ENCODE measurements around the gene XBP1. TPM values are rescaled to one million over a fixed set of nuclear protein-coding genes. Genes with fewer than 3 reads are reported as not detected.

The XBP1 gene
- total RNA-seq, 4 donors from 2014 or later, result 111 to 166 (median 131) TPM

DNA sequence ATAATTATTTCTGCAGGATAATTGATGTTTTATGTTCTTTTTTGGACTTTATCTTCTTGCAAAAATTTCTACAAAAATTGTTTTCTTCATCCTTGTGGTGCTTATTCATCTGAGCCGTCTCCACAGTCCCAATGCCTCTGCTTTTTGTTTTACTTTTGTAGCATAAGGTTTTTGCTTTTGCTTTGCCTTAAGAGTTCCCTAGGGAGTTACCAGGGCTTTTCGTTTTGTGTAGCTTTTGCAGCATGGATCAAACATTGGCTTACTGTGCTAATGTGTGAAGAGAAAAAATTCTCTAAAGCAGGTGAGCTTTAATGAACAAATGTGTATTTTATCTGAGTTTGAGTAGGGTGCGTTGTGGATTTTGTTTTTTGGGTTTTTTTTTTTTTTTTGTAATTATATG, 11.8 kb downstream of the XBP1 start:
- Histone ChIP-seq H3K36me3 (peaks cover 3 to 87% (median 26%) of the 10 kb centered on the region in 3 donors), H3K27ac (no peak overlapping the region), H3K9me3 (no peaks in the 10 kb centered on the region), H3K27me3 (no peaks in the 10 kb centered on the region), H3K4me1 (no peaks in the 10 kb centered on the region), H3K4me3 (no peak overlapping the region)
- no peak for TF ChIP-seq POLR2A (IDR thresholded peaks at IDR 0.05)
- TF ChIP-seq, protein P1, sequence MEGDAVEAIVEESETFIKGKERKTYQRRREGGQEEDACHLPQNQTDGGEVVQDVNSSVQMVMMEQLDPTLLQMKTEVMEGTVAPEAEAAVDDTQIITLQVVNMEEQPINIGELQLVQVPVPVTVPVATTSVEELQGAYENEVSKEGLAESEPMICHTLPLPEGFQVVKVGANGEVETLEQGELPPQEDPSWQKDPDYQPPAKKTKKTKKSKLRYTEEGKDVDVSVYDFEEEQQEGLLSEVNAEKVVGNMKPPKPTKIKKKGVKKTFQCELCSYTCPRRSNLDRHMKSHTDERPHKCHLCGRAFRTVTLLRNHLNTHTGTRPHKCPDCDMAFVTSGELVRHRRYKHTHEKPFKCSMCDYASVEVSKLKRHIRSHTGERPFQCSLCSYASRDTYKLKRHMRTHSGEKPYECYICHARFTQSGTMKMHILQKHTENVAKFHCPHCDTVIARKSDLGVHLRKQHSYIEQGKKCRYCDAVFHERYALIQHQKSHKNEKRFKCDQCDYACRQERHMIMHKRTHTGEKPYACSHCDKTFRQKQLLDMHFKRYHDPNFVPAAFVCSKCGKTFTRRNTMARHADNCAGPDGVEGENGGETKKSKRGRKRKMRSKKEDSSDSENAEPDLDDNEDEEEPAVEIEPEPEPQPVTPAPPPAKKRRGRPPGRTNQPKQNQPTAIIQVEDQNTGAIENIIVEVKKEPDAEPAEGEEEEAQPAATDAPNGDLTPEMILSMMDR (IDR thresholded peaks at IDR 0.05), result no peak
- no peak for DNase-seq
- intact Hi-C loops (cut with DNase I), result no loop called here
- 73 to 76% methylated on average over 3 of the region's 3 CpGs for WGBS, 2 donors

DNA sequence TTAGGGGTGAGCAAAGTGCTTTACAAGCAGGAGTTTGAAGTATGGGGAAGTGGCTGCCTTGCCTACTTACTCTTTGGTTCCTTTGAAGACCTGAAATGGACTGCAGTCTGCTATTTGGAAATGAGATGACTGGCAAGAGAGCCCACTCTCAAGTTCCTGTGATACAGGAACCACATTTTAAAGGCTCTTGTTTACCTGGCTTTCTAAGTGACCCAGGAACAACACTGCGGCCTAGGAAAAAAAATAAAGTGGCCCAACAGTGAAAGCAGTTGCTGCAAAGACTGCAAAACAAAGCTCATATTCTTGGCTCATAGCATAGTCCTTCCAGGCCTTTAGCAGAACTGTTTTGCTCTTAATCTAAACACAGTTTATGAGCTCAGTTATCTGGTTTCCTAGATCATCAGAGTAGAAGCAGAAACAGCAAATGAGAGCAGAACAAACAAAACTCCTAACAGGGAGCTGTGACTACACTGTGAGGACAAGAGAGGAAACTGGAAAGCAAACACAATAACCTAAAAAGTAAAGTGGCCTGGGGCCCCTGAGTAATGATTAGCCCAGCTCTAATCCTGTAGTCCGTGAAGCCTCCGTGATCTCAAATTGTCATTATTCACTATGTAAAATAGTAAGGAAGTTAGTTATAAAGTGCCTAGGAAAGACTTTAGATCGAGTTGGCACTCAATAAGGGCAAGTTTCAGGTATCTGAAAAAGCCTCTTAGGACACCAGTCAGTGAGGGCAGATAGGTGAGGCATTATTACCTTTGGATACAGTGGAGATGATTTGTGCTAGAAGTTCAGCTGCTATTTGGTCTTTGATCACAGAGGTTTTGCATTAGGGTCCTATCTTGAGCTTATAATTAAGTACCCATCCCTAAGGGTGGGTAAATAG, 16.3 kb downstream of the XBP1 start:
- DNase-seq, result no peak
- intact Hi-C loops (cut with DNase I), result no loop called here
- H3K4me3 ChIP-seq, result no peak overlapping the region
- peaks cover 0 to 15% (median 0%) of the 10 kb centered on the region in 3 donors for H3K4me1 ChIP-seq
- H3K9me3 ChIP-seq, result no peaks in the 10 kb centered on the region
- 64 to 80% methylated on average over 4 of the region's 4 CpGs for whole genome bisulfite sequencing, 2 donors
- TF ChIP-seq, protein P1 (IDR thresholded peaks at IDR 0.05), result no peak
- peak overlapping the region in 1 of 4 donors; percentile 25 for H3K27ac ChIP-seq
- peaks cover 3 to 92% (median 24%) of the 10 kb centered on the region in 3 donors for H3K36me3 ChIP-seq
- H3K27me3 ChIP-seq, result no peaks in the 10 kb centered on the region

DNA sequence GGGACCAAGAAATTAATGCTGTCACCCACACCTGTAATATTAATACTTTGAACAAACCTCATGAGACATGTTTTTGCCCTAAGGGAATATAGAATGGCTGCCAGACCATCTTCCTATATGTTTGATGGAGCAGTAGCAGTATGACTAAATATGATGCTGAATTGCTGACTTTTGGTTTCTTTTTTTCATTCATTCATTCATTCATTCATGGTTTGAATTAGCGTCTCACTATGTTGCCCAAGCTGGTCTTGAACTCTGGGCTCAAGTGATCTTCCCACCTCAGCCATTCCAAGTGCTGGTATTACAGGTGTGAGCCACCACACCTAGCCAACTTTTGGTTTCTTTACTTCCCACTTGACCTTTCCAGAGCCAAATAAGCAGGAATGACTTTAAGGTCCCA, 20.1 kb downstream of the XBP1 start:
- TF ChIP-seq, protein P1 (IDR thresholded peaks at IDR 0.05), result no peak
- peaks cover 2 to 88% (median 10%) of the 10 kb centered on the region in 3 donors for H3K36me3 ChIP-seq
- no peak overlapping the region for H3K4me3 ChIP-seq
- no peak for DNase-seq
- no peaks in the 10 kb centered on the region for H3K9me3 ChIP-seq
- peaks cover 0 to 46% (median 4%) of the 10 kb centered on the region in 3 donors for H3K4me1 ChIP-seq
- no peaks in the 10 kb centered on the region for H3K27me3 ChIP-seq
- intact Hi-C loops (cut with DNase I), result no loop called here
- 92 to 93% methylated on average over 1 of the region's 1 CpG for WGBS, 2 donors
- no peak overlapping the region for H3K27ac ChIP-seq

DNA sequence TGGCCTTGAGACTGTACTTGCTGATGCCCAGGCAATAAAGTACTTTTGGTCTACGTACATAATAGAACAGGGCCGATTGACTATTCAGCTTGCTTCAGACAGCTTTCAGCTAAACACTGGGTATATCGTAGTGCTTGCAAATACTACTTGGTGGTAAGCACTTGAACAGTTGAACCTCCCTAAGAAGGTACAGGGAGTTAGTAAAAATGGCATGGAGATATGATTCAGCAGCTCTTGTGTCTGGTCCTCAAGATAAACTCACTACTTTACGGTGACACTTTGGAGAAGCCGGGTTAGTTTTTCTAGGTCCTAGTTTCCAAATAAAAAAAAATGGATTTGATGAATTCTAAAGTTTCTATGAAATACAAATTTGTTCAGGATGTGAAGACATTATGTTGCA, 20.5 kb downstream of the XBP1 start:
- Histone ChIP-seq H3K4me1 (peaks cover 0 to 51% (median 4%) of the 10 kb centered on the region in 3 donors), H3K27me3 (no peaks in the 10 kb centered on the region), H3K9me3 (no peaks in the 10 kb centered on the region), H3K36me3 (peaks cover 0 to 88% (median 8%) of the 10 kb centered on the region in 3 donors), H3K4me3 (no peak overlapping the region), H3K27ac (no peak overlapping the region)
- intact Hi-C loops (cut with DNase I), result no loop called here
- TF ChIP-seq POLR2A (IDR thresholded peaks at IDR 0.05), result no peak
- TF ChIP-seq, protein P1 (IDR thresholded peaks at IDR 0.05), result no peak
- DNase-seq, result no peak
- 88 to 90% methylated on average over 5 of the region's 5 CpGs for WGBS, 2 donors

DNA sequence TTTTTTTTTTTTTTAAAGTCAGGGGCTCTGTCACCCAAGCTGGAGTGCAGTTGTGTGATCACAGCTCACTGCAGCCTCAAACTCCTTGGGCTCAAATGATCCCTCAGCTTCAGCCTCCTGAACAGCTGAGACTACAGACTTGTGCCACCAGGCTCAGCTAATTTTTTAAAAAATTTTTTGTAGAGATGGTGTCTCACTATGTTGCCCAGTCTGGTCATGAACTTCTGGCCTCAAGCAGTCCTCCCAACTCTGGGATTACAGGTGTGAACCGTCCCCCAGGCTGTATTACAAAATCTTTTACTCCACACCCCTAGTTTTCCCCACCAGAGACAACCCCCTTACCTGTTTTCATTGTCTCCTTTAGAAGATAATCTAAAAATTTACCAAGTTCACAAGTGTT, 26.0 kb downstream of the XBP1 start:
- peaks cover 0 to 43% (median 0%) of the 10 kb centered on the region in 3 donors for H3K36me3 ChIP-seq
- 67 to 71% methylated on average over 1 of the region's 1 CpG for WGBS, 2 donors
- intact Hi-C loops (cut with DNase I), result no loop called here
- no peak overlapping the region for H3K27ac ChIP-seq
- H3K9me3 ChIP-seq, result no peaks in the 10 kb centered on the region
- H3K4me1 ChIP-seq, result peaks cover 0 to 73% (median 16%) of the 10 kb centered on the region in 3 donors
- peak overlapping the region in 2 of 4 donors; percentile 80 to 88 for H3K4me3 ChIP-seq
- TF ChIP-seq, protein P1 (IDR thresholded peaks at IDR 0.05), result no peak
- no peak for TF ChIP-seq POLR2A (IDR thresholded peaks at IDR 0.05)
- no peaks in the 10 kb centered on the region for H3K27me3 ChIP-seq
- DNase-seq, result no peak

All from esophagus squamous epithelium (tissue), 5 donors.